Left ventricle myocardium superior (tissue), 1 donor: ENCODE results near the gene NIPAL3. TPM values are rescaled to one million over a fixed set of nuclear protein-coding genes. Genes with fewer than 3 reads are reported as not detected.
"Not testable (repeated sequence)": the region's sequence is repeated elsewhere in the genome, so short reads cannot be mapped to it uniquely, and the experiment has no call there.

Source experiments
- ATAC-seq: fragments of 200-7000 bp; cut with Tn5 transposase; one replicate; pipeline ENCODE4 v1.9.1; 2020; ENCODE audit warnings: mild to moderate bottlenecking, moderate library complexity
- DNase-seq: peaks from one replicate; pipeline ENCODE4 v3.0.0-alpha.2; 2020
- intact Hi-C: fragments of 100-400 bp; cut with micrococcal nuclease; formaldehyde crosslinking; loops from one replicate; pipeline ENCODE4 v1.11.0; 2022
- total RNA-seq: library from RNA; stranded (reverse); fragmentation: NEBNext Ultra II Directional; extraction: Animal tissue kit (Norgen Biotek cat#: 25700); gene quantifications from one replicate; pipeline ENCODE4 v1.2.1, GENCODE V29; 2021
- donor health status: DM: no; HTN: yes; CAD: no; lungs with severe emphysema.

Gene NIPAL3
- total RNA-seq, 1 donor from 2014 or later, result 34.6 TPM

DNA sequence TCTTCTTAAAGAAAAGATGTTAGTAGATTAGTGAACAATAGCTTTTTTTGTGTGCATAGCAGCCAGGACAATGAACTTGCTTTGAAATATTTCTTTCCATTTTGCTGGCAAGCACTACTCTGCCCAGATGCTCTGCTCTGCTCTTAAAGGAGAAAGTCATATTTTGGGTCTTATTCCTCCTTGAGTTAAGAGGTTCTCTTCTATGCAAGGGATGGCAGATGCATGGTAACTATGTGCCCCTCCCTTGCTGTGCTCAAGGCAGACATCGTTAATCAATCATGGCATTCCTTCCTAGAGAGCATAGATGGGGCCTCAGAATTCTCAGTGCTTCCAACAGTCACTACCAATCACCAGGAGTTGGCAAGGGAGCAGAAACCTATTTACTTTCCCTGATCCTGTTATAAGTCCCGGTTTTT lies 27.6 kb downstream of the NIPAL3 start:
- intact Hi-C loops, result no loop called here
- no peak for ATAC-seq
- DNase-seq, result no peak

DNA sequence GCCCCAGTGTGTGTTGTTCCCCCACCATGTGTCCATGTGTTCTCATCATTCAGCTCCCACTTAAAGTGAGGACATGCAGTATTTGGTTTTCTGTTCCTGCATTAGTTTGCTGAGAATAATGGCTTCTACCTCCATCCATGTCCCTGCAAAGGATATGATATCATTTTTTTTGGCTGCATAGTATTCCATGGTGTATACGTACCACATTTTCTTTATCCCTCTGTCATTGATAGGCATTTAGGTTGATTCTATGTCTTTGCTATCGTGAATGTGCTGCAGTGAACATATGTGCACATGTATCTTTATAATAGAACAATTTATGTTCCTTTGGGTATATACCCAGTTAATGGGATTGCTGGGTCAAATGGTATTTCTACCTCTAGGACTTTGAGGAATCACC lies 30.8 kb downstream of the NIPAL3 start:
- DNase-seq, intact Hi-C loops, ATAC-seq: not testable (repeated sequence)

DNA sequence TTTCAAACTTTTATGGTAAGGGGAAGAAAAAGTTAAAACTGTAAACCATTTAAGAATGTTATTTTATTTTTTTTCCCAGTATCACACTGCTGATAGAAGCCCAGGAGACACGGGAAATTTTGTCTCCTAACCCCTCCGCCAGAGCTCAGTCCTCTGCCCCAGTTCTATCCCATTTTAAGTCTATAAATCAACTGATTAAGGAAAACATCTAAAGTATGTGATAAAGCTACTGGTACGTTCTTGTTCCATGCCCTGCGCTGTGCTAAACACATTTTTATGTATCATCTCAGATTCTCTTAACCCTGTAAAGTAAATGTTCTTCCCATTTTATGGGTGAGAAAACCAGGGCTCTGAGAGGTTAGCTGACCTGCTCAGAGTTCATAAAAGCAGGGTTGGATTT lies 34.7 kb downstream of the NIPAL3 start:
- ATAC-seq (no peak), DNase-seq (no peak)
- intact Hi-C loops, result no loop called here

DNA sequence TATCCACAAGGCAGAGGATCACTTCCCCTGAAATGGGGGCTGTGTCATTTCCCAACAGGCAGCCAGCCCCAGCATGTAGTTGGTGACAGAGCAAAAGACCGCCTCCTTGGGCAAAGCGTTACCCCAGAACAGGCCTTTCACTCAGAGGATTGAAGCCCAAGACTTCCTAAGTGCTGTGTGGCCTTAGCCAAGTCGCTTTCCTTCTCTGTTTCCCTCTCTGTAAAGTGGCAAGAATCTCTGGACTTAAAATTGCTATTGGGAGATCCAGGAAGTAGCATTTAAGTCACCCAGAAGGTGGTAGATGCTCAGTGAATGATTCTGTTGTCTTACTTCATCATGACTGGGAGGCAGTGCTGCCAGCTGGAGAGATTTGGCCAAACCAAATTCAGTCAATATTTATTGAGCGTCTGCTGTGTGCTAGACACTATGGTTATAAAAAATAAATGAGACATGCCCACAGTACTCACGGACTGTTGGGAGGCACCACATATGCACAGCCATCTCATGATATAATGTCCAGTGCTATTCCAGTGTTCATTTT lies 35.3 kb downstream of the NIPAL3 start:
- intact Hi-C loops, result no loop called here
- DNase-seq (no peak), ATAC-seq (no peak)

DNA sequence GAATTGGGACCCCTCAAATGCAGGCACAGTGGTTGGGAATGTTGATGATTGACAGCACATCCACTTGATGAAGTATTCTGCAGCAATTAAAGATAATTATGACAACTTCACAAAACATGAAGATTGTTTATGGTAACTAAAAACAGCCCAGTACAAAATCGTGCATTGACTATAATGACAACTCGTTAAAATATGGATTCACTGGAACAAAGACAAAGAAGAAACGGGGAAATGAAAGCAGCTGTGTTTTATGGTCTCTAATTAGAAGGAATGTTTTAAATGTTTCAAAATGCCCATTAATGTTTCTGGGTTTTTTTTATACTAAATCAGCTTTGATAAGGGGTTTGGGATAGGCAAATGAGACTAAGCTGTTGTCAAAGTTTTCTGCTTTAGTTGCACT lies 36.1 kb downstream of the NIPAL3 start:
- intact Hi-C loops, result no loop called here
- ATAC-seq, result no peak
- no peak for DNase-seq

DNA sequence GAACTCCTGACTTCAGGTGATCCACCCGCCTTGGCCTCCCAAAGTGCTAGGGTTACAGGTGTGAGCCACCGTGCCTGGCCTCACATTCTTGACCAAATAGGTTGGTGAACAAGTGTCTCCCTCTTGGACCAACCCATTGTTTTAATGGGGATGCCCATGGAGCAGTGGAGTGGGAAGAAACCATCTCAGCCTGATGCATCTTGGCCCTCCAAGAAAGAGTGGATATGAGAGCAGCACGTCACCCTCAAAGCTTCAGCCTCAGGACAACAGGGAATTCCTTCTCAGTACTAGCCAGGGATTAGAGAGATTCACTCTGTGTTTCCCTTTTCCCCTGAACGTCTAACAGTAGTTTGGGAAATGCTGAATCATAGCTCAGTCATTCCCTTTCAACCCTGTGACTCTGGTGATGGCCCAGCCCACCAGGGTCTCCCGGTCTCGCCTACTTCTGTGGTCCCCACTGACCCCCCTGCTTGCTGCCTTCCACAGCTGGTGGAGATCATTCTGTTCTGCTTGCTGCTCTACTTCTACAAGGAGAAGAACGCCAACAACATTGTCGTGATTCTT lies 37.4 kb downstream of the NIPAL3 start:
- no peak for DNase-seq
- ATAC-seq, result no peak
- intact Hi-C loops, result no loop called here

DNA sequence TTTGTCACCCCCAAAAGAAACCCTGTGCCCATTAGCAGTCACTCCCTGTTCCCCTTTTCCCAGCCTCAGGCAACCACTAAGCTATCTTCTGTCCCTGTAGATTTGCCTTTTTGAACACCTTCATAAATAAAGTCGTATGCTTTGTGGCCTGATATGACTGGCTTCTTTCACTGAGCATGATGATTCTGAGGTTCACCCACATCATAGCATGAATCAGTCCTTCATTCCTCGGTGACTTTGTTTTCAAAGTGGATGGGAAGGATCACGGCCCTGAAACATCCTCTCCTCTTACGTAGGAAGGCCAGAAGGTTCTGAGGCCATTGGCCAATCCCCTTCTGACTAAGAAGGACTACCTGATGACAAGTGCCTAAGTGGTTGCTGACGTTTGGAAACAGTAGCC lies 39.1 kb downstream of the NIPAL3 start:
- ATAC-seq, result no peak
- intact Hi-C loops, result no loop called here
- no peak for DNase-seq

DNA sequence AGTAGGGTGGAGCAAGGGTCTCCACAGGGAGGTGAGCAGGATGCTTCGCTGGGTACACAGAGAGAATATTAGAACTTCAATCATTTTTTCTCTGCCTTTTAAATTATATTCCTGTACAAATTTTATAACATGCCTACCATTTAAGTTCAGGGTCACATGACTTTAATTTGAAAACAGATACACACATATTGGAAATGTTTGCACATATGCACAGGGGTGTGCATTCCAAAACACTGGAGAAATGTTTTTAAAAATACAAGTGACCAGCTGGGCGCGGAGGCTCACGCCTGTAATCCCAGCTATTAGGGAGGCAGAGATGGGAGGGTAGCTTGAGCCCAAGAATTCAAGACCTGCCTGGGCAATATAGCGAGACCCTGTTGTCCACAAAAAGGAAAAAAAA lies 39.7 kb downstream of the NIPAL3 start:
- intact Hi-C loops, result no loop called here
- no peak for ATAC-seq
- DNase-seq, result no peak

DNA sequence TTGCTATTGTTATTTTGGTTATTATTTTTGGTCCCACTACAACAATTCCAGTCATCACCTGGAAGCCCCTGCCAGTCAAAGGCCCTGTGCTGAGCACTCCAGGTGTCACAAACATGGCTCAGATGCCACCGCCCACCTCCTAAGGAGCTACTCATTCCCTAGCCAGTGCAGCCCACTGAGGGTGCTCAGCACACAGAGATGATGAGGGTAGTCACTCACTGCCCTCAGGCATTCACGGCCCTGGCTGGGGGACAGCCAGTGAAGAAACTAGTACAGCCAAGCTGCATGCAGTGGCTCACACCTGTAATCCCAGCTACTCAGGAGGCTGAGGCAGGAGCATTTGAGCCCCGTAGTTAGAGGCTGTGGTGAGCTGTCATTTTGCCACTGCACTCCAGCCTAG lies 42.3 kb downstream of the NIPAL3 start:
- no peak for ATAC-seq
- no peak for DNase-seq
- intact Hi-C loops, result no loop called here

DNA sequence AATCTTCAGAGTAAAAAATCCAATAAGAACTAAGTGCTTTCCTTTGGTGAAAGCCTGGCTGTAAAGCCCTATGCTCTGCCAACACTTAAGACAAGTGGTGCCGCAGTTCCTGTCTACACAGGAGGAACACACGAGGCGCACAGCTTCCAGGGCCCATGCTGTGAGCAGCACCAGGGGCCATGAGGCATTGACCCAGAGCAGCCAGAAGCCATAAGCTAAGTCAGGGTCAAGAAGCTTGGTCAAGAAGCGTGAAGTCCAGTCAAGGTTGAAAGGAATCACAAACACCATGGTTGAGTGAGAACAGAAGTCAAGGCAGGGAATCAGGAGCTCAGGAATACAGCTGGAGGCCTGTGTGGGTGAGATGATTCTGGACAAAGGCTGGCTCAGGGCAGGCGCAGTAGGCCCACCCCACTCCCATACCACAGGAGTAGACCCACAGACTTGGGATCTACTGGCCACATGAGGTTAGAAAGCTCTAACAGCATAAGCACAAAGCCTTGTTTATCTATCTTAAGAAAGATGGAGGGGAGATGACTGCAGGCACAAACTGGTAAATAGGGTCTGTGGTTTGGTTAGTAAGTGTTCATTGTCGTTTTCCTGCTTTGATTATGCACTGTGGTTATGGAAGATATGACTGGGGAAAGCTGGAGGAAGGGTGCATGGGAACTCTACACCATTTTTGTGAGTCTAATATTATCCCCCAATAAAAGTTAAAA lies 44.1 kb downstream of the NIPAL3 start:
- intact Hi-C loops, result no loop called here
- no peak for ATAC-seq
- DNase-seq, result no peak

DNA sequence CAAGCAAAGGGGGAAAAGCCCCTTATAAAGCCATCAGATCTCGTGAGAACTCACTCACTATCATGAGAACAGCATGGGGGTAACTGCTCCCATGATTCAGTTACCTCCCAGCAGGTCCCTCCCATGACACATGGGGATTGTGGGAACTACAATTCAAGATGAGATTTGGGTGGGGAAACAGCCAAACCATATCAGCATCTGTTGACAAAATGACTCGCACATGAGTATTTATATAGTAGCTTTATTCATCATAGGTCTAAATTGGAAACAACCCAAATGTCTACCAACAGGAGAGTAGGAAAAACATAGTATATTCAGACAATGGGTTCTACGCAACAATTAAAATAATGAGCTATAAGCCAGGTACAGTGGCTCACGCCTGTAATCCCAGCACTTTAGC lies 46.5 kb downstream of the NIPAL3 start:
- intact Hi-C loops, DNase-seq, ATAC-seq: not testable (repeated sequence)

DNA sequence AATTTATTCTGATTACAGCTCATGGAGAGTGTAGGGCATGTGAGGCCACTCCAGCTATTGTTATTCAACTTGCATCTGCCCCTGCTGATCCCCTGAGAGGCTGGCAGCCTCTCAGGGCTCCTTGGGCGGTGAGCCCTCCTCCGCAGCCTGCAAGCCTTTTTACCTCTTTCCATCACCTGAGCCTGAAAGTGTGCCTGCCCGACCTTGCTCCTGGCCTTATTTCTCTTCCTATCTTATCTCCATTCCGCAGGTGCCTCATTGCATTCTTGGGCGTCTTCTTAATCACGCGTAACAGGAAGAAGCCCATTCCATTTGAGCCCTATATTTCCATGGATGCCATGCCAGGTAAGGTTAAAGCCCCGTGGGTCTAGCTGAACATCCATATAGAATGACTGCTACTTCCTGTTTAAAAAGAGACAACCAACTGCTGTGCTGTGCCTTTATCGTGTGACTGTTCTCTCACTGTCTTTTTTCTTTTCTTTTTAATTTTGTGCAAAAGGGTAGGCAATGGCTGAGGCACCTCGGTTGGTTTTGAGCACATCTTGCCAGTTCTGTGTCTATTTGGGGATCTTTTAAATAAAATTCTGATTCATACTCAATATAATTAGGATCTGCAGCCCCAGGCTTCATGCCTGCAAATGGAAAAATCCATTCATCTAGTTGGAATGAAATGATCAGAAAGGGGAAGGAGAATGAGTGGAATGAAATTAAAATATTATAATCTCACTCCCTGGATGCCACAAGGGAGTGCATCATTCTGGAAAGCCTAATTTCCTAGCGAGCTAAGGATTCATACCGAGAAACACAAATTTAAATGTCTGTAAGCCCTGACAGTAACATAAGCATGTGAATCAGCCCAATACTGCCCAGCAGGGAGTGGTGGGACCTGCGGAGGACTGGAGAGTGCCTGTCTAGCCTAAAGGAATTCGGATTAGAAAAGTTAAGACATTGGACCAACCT lies 48.5 kb downstream of the NIPAL3 start:
- intact Hi-C loops, result no loop called here
- no peak for ATAC-seq
- DNase-seq, result no peak

DNA sequence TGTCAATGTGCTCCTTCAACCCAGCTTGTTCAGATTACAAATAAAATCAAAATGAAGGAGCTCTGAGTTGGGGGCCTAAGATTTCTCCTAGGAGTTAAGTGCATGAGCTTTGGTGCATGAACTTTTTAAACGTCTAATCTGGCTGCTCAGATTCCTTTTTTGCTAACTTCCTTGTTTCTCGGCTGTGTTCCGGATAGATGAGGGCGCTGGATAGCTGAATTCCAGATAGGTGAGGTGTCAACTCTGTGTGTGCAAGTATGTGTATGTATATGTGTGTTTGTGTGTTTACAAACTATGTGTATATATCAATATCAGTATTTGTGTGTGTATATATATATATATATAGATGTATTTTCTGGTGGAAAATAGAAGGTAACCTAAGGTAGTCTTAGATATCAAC lies 49.5 kb downstream of the NIPAL3 start:
- ATAC-seq (no peak), DNase-seq (no peak)
- intact Hi-C loops, result no loop called here

DNA sequence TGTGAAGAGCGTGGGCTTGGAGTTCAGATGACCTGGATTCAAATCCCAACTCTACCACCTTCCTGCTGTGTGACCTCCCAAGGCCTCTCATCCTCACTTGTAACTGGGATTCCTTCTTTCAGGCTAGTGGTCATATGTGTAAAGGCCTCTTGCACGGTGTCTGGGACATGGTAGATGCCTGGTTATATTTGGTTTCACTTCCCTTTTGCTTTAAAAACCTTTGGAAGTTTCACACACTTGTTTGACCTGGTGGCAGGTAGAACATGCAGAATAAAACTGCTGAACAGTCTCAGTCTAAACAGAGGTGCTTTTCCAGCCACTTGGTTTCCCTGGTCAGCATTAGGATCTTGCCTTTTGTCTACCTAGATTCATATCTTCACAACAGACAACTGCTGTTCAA lies 50.0 kb downstream of the NIPAL3 start:
- ATAC-seq (no peak), DNase-seq (no peak)
- intact Hi-C loops, result no loop called here

DNA sequence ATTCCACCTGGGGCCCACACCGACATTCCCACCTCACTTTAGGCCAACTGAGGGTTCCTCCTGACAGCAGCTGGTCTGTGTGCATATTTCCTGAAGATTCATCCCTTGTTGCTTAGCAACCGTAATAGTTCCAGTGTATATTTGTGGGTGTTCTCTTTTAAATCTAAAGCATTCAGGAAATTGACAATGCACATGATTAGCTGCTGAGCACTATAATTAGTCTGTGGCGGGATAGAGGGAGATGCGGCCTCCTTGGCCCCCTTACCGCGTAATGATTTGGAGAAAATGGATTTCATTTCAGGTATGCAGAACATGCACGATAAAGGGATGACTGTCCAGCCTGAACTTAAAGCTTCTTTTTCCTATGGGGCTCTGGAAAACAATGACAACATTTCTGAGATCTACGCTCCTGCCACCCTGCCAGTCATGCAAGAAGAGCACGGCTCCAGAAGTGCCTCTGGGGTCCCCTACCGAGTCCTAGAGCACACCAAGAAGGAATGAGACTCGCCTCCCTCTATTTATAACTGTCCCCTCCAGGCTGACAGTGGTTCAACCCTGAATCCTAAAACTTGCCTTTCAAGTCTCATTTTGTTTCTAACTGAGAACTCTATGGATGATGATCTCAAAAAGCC lies 53.2 kb downstream of the NIPAL3 start:
- intact Hi-C loops, result no loop called here

DNA sequence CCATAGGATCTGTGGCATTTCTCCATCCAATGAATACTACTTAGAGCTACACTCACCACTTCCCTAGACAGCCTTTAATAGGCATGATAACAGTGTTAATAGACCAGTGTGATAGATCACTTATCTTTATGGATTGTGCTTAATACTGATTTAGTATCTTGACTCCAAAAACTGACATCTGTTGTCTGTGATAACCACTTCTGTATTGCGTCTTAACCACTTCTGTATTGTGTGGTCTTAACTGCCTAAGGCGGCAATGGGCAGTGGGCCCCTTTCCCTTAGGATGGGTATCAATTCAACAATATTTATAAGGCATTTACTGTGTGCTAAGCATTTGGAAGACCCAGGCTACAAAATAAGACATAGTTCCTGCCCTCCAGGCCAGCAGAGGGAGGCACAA lies 55.0 kb downstream of the NIPAL3 start:
- ATAC-seq (no peak), DNase-seq (no peak)
- intact Hi-C loops, result no loop called here

More for the DNA sequence above, 53.2 kb downstream of the NIPAL3 start:
- ATAC-seq (no peak), DNase-seq (no peak)

DNA sequence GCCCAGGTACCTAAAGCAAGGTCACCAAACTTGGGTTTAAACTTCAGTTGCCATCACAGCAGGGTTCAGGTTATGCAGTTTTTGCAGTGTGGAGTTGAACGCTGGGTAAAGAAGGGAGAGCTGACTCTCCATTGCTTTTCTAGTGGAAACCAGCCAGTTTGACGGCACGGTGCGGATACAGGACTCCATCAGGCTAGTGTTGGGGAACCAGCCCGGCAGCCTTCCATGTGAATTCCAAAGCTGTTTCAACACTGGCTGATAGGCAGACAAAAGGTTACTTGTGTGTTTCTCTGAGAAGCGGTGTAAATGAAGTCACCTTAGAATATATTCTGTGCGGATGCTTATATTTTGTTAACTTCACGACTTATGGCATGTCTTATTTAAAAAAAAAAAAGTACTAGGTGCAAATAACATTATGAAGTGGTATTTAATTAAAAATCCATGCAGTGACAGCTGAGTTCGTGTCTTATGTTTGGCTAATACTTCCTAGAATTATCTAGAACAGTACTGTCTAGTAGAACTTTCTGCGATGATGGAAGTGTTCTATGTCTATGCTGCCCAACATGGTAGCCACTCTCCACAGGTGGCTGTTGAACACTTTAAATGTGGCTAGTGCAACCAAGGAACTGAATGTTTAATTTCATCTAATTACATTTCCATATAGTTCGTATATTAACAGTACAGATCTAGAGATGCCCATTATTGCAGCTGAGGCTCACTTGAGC lies 57.1 kb downstream of the NIPAL3 start:
- ATAC-seq, result no peak
- DNase-seq, result no peak
- intact Hi-C loops, result no loop called here

DNA sequence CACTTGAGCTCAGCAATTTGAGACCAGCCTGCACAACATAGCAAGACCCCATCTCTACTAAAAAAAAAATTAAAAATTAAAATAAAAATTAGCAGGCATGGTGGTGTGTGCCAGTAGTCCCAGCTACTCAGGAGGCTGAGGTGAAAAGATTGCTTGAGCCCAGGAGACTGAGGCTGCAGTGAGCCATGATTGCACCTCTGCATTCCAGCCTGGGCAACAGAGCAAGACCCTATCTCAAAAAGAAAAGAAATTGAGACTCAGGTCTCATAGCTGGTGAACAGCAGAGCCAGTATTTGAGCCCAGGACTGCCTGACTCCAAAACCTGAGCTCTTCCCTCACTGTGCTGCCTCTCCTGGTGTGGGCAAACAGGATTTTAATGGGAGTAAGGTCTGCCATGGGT lies 58.6 kb downstream of the NIPAL3 start:
- ATAC-seq (no peak), DNase-seq (no peak)
- intact Hi-C loops, result no loop called here

DNA sequence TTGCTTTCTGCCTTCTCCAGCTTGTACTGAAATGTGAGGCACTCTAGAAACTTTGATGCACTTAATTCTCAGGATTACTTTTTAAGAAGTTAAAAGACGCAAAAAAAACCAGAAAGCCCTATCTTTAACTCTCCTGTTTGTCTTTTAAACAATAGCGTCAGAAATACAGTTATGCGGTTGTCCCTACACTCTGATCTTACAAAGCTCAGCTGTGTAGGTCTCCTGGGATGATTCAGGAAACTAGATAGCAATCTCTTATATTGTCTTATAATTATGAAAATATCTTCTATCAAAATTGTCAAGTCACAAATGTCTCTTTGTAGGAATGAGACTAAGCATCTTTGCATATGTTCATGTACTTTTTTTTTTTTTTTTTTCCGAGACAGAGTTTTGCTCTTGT lies 60.1 kb downstream of the NIPAL3 start:
- DNase-seq, result no peak
- intact Hi-C loops, result no loop called here
- ATAC-seq, result peak; percentile 34
